SW 1271 (cell line): ENCODE data around the gene PRKCA.
"Not testable (repeated sequence)": the region's sequence is repeated elsewhere in the genome, so short reads cannot be mapped to it uniquely, and the experiment has no call there.

ENCODE experiments used
- DNase-seq, 2 experiments: peaks; one replicate each; lab custom pipeline; 2025; lab: John Stamatoyannopoulos, UW

The PRKCA gene

DNA sequence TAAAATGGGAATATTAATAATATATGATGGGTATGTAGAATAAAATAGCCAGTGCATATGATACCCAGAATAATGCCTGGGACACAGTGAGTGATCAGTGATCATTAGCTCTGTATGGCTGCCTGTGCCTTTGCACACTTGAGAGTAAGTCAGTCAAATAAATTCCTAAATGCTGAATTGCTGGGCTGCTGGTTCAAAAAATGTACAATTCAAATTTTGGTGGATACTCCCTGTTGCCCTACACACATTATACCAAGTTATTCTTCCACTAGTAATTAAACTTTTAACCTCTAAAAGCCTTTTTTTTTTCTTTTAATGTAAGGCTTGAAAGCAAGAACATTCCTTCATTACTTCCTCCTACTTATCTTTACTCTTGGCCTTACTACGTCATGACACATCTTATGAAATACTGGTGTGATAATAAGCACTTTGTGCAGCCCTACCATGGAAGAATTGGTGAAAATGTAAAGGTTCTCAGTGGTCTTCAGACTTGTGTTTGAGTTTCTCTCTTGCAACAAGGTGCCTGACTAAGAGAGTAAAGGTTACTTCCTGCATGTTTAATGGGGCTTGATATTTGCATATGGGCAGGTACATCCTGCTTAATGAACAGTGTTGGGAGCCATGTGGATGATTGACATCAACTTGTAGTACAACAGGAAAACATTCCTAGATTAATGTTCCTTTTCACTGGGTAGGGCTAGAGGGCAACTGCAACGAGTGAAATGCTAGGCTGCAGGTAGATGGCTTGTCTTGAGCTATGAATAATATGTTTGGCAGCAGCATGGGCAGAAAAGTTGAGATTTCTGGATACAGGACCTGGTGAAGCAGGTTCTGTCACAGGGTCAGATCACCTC lies 84.3 kb downstream of the PRKCA start:
- DNase-seq: no peak

DNA sequence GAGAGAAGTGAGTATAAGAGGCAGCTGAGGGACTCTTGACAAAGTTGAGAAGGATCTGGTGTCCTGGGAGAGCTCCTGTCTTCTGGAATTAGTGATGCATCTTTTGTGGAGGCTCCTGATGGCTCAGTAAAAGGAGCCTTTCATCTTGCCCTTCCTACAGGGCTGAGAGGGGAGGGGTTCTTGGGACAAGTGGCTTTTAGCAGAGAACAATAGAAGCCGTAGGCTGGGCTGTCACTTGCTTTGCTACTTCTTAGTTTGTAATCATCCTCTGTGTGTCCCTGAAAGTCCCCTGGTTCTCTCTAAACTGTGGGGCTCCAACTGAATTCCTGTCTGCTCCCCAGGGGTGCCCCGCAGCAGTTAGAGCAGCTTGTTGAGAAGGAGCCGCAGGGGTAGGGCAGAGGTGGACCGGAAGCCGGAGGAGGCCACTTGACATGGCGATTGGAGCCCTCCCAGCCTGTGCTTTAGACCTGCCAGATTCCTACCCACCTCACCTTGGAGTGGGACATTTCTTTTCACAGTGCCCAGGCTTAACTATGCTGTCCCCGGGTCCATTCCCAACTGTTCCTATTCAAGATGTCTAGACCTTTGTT lies 85.1 kb downstream of the PRKCA start:
- no peak for DNase-seq

DNA sequence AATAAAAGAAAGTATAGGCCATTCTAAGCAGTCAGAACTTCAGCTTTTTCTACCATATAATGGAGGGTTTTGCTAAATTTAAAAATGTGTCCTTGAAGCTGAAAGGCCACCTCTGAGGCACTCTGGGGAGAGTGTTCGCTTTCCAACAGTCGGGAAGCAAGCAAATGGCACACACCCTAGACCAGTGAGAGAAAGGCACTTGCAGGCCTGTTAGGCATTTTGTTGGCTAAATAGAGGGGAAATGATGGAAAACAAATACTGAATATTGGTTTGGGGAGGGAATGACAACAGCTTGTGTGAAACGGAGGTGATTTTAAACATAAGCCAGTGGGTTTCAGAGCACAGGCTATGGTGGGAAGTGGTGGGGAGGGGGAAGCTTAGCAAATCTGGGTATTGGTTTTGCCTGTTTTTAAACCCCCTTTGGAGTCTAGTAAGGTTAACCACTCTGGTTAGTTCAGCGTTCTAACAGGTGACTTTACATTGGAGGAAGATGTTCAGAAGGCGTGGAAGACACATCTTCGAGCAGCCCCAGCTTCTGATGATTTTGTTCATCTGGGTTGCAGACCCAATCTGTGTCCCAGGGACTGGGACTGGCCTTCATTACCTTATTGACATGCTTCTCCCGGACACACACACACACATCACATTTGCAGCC lies 90.5 kb downstream of the PRKCA start:
- no peak for DNase-seq

DNA sequence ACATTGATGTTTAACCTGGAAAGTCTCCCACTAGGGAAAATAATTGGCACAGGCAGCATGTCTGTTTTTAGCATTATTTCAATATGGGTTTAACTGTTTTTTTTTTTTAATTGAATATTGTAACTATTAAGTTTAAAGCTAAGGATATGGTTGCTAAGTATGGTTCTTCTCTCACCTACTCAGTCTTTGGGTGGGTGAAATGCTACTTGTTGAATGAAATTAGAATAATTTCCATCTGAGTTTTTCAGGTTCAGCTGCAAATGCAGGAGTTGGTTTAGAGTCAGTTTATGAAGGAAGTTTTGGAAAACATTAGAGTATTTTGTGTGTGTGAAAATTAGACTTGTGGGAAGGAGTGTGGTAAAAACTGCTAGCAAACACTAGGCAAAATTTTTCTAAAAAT lies 93.5 kb downstream of the PRKCA start:
- no peak for DNase-seq

DNA sequence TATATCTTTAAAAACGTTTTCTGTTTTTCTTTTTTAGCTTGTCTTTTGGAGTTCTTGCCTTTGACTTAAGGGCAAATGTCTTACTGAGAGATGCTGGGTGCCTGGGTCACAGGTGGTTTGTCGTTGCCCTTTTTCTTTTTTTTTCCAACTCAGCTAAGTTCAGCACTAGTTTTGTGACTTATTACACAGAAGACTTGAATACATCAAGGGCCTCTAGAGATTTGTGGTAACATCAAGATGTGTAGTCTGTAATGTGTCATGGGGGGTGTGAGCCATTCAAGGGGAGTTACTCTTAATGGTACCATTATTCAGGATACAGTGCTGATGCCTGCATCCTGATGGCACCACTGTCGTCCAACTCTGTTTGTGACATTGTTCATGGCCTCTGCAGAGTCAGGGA lies 95.1 kb downstream of the PRKCA start:
- DNase-seq: no peak

DNA sequence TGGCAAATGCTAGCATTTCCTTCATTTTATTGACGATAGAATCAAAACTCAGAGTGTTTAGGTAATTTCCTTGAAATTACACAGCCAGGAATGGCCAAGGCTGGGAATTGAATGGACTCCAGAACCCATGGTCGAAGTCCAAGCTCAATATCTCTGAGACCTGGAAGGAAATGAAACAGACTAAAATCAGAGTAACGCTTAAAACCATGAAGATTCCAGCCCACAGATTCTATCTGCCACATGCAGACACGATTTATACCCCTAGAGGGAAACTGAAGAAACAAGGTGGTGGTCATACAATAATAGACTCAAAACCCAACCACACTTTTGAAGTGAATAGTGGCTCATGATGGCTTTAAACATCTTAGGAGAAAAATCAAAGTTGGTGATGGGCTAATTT lies 95.6 kb downstream of the PRKCA start:
- no peak for DNase-seq

DNA sequence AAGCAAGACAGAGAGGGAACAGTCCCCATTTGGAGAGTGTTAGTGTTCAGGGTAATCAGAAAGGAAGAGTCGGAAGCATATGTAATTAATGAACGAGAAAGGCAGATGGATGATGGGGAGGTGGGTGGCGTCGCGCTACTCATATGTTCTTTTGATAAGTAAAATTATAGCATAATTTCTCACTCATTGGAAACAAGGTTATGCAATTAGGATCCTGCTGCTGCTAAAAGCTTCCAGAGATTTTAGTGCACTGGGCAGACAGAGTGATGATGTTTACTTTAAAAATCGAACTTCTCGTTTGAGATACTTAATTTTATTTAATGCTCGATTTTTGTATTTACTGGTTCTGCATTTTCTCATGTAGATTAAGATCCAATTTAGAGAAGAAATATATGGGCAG lies 96.2 kb downstream of the PRKCA start:
- no peak for DNase-seq

DNA sequence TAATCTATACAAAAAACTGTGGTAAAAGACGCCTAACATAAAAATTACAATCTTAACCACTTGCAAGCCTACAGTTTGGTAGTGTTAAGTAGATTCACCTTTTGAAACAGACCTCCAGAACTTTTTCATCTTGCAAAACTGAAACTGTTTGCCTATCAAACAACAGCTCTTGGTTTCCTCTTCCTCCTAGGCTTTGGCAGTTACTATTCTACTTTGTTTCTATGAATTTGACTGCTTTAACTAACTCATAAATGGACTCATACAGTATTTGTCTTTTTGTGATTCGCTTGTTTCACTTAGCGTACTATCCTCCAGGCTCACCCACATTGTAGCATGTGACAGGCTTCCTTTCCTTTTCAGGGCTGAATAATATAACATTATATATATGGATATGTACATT lies 97.0 kb downstream of the PRKCA start:
- no peak for DNase-seq

DNA sequence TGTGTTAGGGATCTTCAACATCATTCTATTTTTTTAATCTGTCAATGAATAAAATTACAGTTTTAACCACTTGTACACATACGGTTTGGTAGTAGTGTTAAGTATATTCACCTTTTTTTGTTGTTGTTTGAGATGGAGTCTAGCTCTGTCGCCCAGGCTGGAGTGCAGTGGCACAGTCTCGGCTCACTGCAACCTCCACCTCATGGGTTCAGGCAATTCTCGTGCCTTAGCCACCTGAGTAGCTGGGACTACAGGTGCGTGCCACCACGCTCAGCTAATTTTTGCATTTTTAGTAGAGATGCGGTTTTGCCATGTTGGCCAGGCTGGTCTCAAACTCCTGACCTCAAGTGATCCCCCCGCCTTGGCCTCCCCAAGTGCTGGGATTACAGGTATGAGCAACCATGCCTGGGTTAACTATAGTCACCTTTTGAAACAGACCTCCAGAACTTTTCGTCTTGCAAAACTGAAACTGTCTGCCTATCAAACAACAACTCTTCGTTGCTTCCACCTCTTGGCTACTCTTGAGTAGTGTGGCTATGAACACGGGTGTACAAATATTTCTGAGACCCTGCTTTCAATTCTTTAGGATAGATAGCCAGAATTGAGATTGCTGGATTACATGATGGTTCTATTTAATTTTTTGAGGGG lies 97.8 kb downstream of the PRKCA start:
- DNase-seq: not testable (repeated sequence)

DNA sequence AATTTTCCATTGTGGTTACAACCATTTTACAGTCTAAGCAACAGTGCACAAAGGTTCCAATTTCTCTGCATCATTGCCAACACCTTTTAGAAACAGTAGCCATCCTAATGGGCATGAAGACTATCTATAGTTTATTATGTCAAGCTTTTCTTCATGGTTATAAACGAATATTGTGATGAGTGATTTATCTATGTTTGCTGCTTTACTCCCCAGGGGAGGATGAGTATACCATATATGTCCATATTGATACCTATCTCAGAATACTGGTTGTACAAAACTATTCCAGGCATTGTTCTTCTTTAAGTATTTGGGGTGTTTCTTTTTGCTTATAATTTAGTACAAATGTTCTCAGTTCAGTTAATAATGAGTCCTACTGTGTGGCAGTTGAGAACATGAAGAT lies 98.3 kb downstream of the PRKCA start:
- no peak for DNase-seq

DNA sequence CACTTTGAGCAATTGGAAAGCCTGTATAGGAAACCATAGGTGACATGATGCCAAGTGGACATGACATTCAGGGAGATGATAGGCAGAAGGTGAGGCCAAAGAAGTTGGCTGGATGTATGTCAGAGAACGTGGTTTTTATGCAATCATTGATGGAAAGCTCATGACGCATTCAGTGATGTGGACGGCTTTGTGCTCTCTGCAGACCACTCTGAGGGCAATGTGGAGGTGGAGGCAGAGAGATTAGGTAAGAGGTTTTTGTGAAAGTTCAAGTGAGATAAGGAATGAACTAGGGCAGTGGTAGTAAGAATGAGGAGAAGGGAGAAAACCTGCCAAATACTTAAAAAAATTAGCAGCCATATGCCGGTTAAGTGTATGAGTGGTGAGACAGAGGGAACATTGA lies 99.0 kb downstream of the PRKCA start:
- DNase-seq: no peak

DNA sequence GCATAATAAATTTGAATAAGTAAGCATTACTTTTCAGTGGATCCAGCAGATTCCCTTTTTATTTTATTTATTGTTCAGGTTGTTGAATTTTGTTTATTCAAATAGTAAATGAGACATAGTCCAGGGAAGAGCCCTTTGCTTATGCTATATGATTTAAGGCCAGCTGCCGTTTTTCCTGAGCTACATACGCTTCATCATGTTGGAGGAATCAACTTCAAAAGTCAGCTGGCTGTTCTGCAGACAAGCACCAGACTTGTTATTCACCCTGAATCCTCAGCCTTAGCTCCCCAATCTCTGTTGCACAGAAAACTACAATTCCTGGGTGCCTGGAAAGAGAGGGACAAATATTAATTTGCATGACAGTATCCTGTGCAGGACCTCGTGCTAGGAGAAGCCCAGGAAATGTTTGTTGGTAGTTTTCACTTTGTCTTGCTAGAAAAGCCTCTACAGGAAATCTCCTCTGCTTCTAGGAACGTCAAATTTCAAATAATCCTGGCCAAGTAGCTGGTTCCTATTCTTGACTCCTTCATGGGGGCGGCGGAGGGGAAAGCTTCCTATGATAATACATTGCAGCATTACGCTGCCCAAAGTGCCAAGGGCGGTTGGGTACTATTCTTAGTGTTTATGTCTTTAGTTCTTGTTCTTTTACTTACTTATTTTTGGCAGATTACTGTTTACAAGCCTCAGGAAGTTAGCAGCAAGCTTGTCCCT lies 101.6 kb downstream of the PRKCA start:
- DNase-seq: no peak

DNA sequence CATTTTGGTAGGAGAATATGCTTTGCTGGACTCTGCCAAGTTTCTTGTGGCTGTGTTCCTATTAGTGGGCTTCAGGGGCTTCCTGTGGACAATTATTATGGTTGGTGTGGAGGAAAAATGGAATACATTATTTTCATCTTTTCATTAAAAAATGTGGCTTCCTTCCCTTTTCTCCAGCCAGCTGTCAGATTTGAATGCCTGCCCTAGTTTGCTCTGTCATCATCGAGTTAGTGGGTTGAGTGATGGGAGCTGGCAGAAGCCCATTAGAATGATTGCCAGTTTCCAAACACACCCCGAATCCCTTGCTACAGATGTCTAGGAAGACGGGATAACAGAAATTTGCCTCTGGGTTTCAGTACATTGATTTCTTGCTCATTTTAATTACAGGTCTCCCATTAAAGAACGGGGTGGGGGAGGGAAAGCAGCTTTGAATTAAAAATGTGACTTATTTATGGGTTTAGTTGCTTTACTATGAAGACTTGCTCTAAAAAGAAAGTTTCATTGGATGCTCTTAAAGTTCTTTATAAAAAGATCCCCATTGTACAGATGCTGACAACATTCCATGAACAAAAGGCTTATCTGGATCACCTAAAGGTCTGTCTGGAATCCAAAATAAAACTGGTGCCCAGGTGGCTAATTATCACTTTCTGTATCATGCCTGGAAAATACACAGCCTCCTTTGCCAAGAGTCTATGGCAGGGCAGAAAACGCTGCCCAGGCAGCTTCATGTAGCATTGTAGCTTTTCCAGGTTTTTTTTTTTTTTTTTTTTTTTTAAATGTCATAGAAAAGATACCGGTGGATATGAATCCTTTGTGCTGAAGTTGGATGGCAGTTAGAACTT lies 103.6 kb downstream of the PRKCA start:
- DNase-seq: no peak

DNA sequence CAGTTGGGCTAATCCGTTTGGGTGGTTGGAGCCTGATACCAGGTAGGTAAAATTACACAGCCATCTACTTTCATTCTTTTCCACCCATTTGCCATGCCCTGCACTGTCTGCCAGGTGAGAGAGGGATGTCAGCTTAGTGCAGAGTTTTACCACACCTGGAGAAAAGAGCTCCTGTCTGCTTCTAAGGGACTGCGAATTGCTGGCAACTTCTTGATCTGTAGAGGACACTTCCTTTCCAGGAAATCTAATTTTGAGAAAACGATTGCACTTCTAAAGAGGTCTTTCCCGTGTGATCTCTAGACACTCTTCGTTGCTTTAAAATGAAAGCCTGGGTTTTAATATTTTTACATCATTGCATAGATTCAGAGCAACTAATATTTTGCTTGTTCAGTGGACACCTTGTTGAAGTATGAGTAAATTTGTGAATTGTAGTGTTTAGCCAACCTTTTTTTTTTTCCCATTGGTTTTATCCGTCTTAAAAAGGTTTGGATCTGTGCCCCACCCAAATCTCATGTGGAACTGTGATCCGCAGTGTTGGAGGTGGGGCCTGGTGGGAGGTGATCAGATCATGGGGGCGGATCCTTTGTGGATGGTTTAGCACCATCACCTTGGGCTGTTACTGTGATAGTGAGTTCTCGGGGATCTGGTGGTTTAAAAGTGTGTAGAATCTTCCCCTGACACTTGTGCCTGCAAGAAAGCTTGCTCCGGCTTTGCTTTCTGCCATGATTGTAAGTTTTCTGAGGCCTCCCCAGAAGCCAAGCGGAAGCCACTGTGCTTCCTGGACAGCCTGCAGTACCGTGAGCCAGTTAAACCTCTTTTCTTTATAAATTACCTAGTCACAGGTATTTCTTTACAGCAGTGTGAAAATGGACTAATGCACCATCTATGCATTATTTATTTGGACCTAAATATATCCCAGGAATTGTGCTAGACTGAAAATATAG lies 104.6 kb downstream of the PRKCA start:
- DNase-seq: no peak

DNA sequence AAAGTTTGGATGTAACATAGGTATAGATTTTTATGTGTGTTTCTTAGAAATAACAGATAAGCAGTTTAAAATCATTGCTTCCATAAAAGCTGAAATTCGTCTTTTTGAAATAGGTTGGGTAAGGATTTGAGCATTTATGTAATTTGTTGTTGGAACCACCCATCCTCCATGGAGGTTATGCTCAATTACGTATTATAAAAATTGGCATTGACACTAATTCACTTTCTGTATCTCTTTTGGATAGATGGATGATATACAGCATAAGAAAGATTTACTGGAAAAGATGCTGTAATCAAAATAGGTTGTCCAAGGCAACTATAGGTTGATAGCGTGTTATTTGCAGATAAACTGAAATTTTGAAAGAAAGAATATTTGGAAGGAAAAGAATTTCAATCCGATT lies 105.5 kb downstream of the PRKCA start:
- DNase-seq: no peak

DNA sequence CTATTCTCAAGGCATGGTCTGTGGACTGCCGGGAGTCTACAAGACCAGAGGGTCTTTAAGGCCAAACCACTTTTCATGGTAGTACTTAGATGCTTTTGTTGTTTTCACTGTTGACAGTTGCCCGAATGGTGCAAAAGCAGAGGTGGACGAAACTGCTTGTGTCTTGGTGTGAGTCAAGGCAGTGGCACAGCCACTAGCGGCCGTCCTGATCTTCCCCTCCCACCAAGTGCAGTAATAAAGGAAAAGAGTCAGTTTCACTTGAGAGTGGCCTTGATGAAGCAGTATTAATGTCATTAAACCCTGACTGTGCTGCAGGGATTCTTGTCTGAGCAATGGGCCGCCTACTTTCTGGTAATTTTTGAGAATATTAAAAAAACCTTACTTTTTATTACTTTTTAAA lies 109.1 kb downstream of the PRKCA start:
- DNase-seq: no peak

DNA sequence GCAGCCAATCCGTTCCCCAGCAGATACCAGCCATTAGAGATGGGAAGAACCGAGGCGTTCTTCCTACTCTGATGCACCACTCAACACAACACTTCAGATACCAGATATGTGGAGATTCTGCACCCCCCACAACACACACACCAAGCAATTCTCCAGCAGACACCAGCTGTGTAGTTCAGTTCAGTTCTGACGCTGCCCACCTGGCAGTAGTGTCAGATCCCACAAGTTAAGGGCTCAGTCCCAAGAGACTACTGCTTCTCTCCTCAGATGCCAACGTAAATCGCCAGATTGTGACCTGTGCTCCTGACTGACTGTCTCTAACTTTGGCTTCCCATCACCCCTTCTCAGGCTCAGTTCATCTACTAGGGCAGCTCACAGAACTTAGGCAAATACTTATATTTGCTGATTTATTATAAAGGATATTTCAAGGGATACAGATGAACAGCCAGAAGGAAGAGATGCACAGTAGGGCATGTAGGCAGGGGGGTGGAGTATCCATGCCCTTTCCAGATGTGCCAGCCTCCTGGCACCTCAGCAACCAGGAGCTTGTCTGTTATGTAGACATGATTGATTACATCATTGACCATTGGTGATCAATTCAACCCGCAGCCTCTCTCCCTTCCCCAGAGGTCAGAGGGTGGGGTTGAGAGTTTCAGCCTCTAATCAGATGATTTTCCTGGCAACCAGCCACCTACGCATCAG lies 110.6 kb downstream of the PRKCA start:
- no peak for DNase-seq

DNA sequence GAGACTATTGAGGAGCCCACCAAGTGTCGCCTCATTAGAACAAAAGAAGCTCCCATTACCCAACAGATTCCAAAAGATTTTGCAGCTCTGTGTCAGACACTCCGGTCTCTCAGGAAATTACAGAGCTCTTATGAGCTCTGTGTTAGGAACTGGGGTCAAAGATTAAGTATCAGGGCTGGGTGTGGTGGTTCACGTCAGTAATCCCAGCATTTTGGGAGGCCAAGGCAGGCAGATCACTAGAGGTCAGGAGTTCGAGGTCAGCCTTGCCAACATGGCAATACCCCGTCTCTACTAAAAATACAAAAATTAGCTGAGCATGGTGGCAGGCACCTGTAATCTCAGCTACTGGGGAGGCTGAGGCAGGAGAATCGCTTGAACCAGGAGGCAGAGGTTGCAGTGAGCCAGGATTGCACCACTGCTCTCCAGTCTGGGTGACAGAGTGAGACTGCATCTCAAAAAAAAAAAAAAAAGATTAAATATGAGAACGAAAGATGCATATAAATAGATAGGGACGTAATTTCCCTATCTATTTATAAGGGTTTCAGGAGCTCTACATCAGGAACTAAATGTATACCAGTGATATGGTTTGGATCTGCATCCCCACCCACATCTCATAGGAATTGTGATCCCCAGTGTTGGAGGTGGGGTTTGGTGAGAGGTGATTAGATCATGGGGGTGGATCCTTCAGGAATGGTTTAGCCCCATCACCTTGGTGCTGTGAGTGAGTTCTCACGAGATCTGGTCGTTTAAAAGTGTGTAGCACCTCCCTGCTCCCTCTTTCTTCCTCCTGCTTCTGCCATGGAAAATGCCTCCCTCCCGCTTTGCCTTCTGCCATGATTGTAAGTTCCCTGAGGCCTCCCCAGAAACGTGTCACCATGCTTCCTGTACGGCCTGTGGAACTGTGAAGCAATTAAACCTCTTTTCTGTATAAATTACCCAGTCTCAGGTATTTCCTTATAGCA lies 111.4 kb downstream of the PRKCA start:
- DNase-seq: no peak
